H1 (cell line): ENCODE data around the gene NR1I2.

Experiments used
- CTCF ChIP-seq, 3 experiments: IDR thresholded peaks; 1 replicate in 2 of 3; 2 replicates in 1 of 3; pipeline versions ENCODE4 v1.5.1 to v1.6.1; 2011; ENCODE audit warnings: low read length in 3 of 3, mild to moderate bottlenecking in 3 of 3, inconsistent platforms in 2 of 3, low read depth in 1 of 3, moderate library complexity in 1 of 3; ENCODE audit not compliant: insufficient read depth in 1 of 3; ENCODE audit errors: control extremely low read depth in 1 of 3
- HDAC2 ChIP-seq, 2 experiments: fragments of 300-600 bp in 1 of 2; sonication (generic) in 1 of 2; IDR thresholded peaks; 2 replicates each; pipeline ENCODE4 v1.6.1; 2011 to 2012; ENCODE audit warnings: low read depth in 2 of 2, low read length in 2 of 2, mild to moderate bottlenecking in 2 of 2, moderate library complexity in 2 of 2, borderline replicate concordance in 1 of 2, inconsistent platforms in 1 of 2
- SP1 ChIP-seq: IDR thresholded peaks from 2 replicates; pipeline ENCODE4 v1.6.1; 2011; ENCODE audit warnings: low read depth, low read length

- TF ChIP-seq HDAC2 (IDR thresholded peaks at IDR 0.05; ENCODE audit: borderline replicate concordance in 1 of 2, low read depth in 2 of 2, low read length in 2 of 2), result no peak
- TF ChIP-seq SP1, result no peak
- no peak for TF ChIP-seq CTCF (IDR thresholded peaks at IDR 0.05; ENCODE audit: control extremely low read depth in 1 of 3, insufficient read depth in 1 of 3, low read depth in 1 of 3, low read length in 3 of 3)
Observed at GRCh38 chr3:119767936-119768601, 13.8 kb upstream of the NR1I2 start.
